HCT116 (cell line): ENCODE measurements around the gene MYO1B.

Source experiments
- CEBPB ChIP-seq: IDR thresholded peaks from 2 replicates; pipeline ENCODE4 v1.6.1; 2012; ENCODE audit warnings: low read depth
- ELF1 ChIP-seq: IDR thresholded peaks from 2 replicates; pipeline ENCODE4 v1.6.1; 2012; ENCODE audit warnings: low read depth, borderline replicate concordance
- EZH2phosphoT487 ChIP-seq: fragments of 200-600 bp; IDR thresholded peaks from 2 replicates; pipeline ENCODE4 v1.6.1; 2018; ENCODE audit warnings: antibody characterized with exemption, borderline replicate concordance
- POLR2A ChIP-seq: IDR thresholded peaks from 2 replicates; pipeline ENCODE4 v1.7.0; 2011; ENCODE audit warnings: borderline replicate concordance; ENCODE audit not compliant: insufficient read depth, insufficient read length; ENCODE audit errors: extremely low read depth
- POLR2AphosphoS5 ChIP-seq: IDR thresholded peaks from 2 replicates; pipeline ENCODE4 v1.6.1; 2011; ENCODE audit warnings: mild to moderate bottlenecking, low read depth, low read length, moderate library complexity
- SP1 ChIP-seq: IDR thresholded peaks from 2 replicates; pipeline ENCODE4 v1.6.1; 2012; ENCODE audit warnings: low read depth
- SRF ChIP-seq: IDR thresholded peaks from 2 replicates; pipeline ENCODE4 v1.6.1; 2012; ENCODE audit warnings: low read depth
- YY1 ChIP-seq: IDR thresholded peaks from 2 replicates; pipeline ENCODE4 v1.6.1; 2011; ENCODE audit warnings: low read length, low read depth, moderate library complexity, mild to moderate bottlenecking; ENCODE audit not compliant: insufficient replicate concordance; ENCODE audit errors: extremely low read depth
- ZNF274 ChIP-seq: fragments of 200-500 bp; sonication (Bioruptor generic); IDR thresholded peaks from 2 replicates; pipeline ENCODE4 v1.6.1; 2014; ENCODE audit warnings: mild to moderate bottlenecking, low read depth, low read length, inconsistent platforms
- TF ChIP-seq, protein P1 (sequence below), 3 experiments: fragments of 200-600 bp in 1 of 3; sonication (generic) in 1 of 3; IDR thresholded peaks in 2 of 3; conservative IDR thresholded peaks in 1 of 3; 2 replicates each; pipeline ENCODE4 v1.5.1; 2012 to 2017; ENCODE audit warnings: low read depth in 2 of 3, low read length in 2 of 3, antibody characterized with exemption in 1 of 3, borderline replicate concordance in 1 of 3, control low read depth in 1 of 3, mild to moderate bottlenecking in 1 of 3, mixed read lengths in 1 of 3, mixed run types in 1 of 3, moderate library complexity in 1 of 3; ENCODE audit not compliant: insufficient read depth in 1 of 3
- TF ChIP-seq, protein P2 (sequence below): IDR thresholded peaks from 2 replicates; pipeline ENCODE4 v1.6.1; 2012
- TF ChIP-seq, protein P3 (sequence below): IDR thresholded peaks from 2 replicates; pipeline ENCODE4 v1.6.1; 2011; ENCODE audit warnings: mild to moderate bottlenecking, low read length, moderate library complexity; ENCODE audit not compliant: insufficient replicate concordance; ENCODE audit errors: extremely low read depth
- TF ChIP-seq, protein P4 (sequence below): IDR thresholded peaks from 2 replicates; pipeline ENCODE4 v1.6.1; 2012

GRCh38 chr2:191462370-191462769 lies 217.2 kb downstream of the MYO1B start:
- TF ChIP-seq, protein P1, sequence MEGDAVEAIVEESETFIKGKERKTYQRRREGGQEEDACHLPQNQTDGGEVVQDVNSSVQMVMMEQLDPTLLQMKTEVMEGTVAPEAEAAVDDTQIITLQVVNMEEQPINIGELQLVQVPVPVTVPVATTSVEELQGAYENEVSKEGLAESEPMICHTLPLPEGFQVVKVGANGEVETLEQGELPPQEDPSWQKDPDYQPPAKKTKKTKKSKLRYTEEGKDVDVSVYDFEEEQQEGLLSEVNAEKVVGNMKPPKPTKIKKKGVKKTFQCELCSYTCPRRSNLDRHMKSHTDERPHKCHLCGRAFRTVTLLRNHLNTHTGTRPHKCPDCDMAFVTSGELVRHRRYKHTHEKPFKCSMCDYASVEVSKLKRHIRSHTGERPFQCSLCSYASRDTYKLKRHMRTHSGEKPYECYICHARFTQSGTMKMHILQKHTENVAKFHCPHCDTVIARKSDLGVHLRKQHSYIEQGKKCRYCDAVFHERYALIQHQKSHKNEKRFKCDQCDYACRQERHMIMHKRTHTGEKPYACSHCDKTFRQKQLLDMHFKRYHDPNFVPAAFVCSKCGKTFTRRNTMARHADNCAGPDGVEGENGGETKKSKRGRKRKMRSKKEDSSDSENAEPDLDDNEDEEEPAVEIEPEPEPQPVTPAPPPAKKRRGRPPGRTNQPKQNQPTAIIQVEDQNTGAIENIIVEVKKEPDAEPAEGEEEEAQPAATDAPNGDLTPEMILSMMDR (IDR thresholded peaks at IDR 0.05 in 2 of 3, conservative IDR thresholded peaks at IDR 0.05 in 1 of 3; ENCODE audit: borderline replicate concordance in 1 of 3, insufficient read depth in 1 of 3, low read depth in 2 of 3, low read length in 2 of 3), result no peak
- TF ChIP-seq ZNF274 (no peak), SP1 (no peak), POLR2A (no peak), EZH2phosphoT487 (no peak), YY1 (no peak), ELF1 (no peak), SRF (no peak), CEBPB (no peak), POLR2AphosphoS5 (no peak)
- TF ChIP-seq, protein P2, sequence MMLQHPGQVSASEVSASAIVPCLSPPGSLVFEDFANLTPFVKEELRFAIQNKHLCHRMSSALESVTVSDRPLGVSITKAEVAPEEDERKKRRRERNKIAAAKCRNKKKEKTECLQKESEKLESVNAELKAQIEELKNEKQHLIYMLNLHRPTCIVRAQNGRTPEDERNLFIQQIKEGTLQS, result no peak
- TF ChIP-seq, protein P3, sequence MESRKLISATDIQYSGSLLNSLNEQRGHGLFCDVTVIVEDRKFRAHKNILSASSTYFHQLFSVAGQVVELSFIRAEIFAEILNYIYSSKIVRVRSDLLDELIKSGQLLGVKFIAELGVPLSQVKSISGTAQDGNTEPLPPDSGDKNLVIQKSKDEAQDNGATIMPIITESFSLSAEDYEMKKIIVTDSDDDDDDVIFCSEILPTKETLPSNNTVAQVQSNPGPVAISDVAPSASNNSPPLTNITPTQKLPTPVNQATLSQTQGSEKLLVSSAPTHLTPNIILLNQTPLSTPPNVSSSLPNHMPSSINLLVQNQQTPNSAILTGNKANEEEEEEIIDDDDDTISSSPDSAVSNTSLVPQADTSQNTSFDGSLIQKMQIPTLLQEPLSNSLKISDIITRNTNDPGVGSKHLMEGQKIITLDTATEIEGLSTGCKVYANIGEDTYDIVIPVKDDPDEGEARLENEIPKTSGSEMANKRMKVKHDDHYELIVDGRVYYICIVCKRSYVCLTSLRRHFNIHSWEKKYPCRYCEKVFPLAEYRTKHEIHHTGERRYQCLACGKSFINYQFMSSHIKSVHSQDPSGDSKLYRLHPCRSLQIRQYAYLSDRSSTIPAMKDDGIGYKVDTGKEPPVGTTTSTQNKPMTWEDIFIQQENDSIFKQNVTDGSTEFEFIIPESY, result no peak
- TF ChIP-seq, protein P4, sequence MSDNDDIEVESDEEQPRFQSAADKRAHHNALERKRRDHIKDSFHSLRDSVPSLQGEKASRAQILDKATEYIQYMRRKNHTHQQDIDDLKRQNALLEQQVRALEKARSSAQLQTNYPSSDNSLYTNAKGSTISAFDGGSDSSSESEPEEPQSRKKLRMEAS, result no peak
